ENCODE results near the gene PTGDR2.

The PTGDR2 gene

DNA sequence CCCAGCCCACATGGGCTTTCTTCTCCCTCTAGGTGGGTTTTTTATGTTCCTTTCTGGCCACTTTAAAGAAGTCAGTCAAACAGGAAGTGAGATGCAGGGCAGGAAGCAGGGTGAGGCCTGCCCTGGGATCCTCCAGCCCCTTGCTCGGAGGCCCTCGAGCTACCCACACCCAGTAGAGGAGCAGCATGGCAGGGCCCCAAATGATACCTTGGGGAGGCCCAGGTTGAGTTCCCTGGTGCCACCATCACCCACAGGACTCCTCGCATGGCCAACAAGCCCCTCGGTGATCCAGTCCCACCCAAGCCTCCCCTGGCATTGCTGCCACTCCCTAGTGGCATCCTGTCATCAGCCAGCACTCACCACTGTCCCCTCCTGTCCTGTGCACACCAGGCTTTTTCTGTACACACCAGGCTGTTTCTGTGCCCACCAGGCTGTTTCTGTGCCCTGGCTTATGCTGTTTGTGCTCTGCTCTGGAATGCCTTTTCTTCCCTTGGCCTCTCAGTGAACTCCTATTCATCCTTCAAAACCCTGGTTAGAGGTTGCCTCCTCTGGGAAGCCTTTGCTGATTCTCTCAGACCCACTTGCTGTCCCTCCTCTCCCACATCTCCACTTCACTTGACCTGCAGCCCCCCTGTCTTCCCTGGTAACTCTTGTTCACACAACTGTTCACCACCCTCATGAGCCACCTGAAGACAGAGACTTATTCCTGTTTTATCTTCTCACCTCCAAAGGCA is 3.1 kb upstream of the PTGDR2 start:
- DNase-seq (ENCODE audit: low read depth) = no peak

DNA sequence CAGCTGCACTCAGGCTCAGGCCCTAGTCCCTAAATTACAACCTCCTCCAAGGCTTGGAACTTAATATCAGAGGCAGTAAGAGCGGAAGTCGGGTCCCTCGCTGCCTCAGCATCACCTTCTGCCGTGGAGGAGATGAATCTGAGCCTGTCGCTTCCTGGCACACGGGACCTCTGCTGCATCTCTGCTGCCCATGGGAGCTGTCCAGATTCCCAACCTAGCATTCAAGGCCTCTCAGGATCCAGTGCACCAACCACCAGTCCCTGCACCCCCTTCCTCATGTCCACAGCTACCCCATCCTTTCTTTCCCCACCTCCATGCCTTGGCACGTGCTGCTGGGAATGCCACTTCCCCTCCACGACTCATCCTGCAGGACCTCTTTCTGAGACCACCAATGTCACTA is 2.5 kb upstream of the PTGDR2 start:
- DNase-seq (ENCODE audit: low read depth) = no peak

DNA sequence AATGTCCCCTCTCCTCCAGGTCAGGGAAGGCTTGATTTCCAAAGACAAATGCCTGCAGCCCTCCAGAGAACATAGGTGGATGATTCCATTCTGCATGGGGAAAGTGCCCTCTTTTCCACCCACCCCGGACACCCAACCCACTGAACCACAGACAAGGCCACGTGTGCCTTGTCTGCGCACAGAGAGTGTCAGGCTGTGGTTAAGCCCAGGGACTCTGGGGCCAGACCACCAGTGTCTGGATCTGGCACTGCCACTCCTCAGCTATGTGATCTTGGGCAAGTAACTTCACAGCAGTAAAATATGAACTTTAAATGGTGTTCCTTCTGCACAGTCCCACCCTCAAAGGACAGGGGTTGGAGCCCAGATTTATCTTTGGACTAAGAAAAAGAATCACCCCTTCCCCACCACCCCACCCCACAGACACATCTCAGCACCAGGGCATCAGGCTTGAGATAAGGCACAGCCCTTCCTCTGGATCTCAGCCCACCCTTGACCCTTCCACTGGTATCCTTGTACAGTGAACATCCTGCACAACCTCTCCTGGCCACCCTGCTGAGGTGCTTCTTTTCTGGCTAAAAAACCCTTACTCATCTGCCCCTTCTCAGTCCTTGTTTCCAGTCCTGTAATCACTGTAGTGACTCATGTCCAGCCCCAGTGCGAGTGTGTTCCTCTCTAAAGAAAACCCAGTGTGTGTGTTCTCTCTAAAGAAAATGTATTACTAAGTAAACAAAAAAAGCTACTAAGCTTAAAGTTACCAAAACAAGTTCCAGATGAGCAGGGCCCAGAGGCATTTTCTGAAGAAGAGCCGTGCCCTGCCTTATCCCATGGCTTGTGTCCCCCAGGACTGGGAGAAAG is 1.9 kb upstream of the PTGDR2 start:
- no peak for DNase-seq (ENCODE audit: low read depth)

DNA sequence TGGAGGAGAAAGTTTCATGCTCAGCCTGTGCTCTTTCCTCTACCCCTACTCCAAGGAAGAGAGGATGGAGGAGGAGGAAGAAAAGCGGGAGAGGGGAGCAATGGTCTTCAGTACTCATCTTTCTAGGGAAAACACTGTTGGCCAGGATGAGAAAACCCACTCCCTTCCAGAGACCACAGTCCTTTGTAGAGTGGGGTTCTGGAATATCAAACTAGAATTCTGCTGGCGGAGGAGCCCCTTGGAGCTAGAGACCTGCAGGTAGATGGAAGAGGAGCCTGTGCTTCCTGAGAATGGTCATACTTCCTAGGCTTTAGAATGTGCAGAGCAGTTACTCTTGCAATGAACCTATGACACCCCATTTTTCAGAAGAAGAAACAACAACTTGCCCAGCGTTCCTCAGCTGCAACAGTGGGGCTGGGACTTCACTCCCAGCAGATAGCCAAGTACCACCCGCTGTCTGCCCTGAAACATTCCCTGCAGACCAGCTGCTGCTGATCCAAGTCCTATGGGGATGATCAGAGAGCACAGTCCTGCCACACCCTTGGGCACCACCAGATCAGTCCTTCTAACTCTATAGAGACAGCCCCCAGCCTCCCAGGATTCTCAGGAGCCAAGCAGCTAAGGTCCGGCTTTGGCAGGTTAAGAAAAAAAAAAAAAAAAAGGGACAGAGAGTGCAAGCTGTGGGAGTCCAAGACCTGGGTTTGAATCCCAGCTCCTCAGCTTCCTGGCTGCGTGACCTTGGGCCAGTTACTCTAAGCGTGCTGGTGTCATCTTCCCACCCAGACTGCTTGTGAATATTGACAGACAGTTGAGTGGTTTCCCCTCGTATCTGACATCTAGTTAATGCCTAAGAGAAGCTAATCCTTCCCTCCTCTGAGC is 664 bp downstream of the PTGDR2 start:
- DNase-seq (ENCODE audit: low read depth) = no peak

DNA sequence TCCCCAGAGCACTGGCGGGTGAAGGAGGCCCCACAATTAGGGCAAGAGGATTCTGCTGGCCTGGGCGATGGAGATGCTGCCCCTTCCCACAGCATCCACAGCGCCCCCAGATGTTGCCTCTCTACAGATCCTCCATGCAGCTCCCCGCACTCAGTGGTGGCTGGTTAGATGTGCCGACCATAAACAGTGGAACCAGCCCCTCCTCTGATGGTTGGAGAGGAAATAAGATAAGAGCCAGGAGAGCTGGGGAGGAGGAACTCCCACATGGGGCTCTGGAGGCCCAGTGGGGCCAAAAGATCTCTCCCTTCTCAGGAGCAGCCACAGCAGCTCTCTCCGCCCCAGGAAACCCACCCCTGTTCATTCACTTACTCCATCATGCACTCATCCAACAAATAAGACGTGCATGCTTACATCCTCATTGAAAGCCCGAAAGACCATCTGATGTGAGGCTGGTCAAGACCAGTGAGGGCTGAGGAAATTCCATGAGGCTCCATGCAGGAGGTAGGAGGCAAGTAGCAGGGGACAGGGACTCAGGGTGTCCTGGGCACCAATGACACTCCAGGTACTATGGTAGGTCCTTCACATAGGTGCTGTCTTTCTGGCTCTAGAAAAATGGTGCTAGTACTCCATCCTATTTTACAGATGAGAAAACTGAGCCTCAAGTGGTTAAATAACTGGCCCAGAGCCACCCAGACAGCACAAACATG is 1.5 kb downstream of the PTGDR2 start:
- DNase-seq (ENCODE audit: low read depth) = no peak

DNA sequence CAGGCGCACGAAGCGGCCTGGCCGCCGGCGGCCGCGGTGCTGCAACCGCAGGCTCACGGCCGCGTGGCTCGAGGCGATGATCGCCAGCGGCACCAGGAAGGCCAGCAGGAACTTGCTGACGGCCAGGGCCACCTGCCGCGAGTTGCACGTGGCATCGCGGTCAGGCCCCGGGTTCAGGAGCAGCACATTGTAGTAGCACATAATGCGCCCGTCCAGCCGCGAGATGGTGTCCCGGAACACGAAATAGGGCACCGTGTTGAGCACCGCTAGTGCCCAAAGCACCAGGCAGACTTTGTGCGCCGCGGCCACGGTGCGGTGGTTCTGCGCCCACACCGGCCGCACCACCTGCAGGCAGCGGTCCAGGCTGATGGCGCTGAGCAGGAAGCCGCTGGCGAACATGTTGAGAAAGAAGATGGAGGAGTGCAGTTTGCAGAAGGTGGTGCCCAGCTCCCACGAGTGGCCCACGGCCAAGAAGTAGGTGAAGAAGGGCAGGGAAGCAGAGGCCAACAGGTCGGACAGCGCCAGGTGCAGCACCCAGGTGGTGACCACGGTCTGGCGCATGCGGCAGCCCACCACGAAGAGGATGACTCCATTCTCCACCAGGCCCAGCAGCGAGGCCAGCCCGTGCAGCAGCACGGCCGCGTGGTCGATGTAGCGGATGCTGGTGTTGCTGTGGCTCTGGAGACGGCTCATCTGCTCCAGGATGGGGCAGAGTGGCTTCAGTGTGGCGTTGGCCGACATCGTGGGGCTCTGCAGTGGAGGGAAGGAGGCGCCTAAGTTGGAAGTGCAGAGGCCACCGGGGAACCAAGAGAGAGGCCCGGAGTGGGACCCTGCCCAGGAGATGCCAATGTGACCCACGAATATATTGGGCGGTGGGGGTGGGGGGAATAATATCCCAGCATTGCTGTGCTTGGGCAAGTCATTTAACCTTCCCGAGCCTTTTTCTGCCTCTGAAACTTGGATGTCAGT is 2.5 kb downstream of the PTGDR2 start:
- no peak for DNase-seq (ENCODE audit: low read depth)

DNA sequence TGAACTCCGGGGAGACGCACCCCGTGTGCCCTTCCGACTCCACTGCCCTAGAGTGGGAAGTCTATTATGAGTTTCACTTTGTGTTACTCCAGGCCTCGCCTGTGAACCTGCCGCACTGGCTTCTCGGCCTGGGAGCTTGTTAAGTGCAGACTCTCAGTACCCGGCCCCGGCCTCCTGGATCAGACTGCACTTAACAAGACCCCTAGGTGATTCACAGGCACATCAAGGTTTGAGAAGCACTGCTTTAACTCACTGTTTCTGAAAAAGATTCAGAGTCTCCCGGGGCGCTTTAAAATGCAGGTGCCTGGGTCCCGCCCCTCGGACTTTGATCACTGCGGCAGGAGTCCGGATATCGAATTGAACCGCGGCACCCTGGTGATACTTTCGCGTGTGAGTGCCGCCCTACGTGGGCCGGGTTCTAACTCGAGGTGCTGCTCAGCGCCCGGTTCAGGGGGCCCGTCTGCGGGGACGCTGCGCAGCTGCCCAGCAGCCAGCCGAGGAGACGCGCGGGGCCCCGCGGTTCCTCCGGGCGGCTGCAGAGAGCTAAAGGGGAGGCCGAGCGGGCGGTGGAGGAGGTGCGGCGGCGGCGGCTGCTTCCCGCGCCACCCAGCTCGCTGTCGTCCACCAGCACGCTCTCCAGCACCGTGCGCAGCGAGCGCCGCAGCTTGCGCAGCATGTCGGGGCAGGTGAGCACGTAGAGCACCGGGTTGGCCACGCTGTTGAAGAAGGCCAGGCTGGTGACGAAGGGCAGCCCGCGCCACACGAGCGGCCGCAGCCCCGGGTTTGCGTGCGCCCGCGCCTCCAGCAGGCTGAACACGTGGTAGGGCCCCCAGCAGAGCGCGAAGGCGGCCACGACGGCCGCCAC is 3.4 kb downstream of the PTGDR2 start:
- no peak for DNase-seq (ENCODE audit: low read depth)

DNA sequence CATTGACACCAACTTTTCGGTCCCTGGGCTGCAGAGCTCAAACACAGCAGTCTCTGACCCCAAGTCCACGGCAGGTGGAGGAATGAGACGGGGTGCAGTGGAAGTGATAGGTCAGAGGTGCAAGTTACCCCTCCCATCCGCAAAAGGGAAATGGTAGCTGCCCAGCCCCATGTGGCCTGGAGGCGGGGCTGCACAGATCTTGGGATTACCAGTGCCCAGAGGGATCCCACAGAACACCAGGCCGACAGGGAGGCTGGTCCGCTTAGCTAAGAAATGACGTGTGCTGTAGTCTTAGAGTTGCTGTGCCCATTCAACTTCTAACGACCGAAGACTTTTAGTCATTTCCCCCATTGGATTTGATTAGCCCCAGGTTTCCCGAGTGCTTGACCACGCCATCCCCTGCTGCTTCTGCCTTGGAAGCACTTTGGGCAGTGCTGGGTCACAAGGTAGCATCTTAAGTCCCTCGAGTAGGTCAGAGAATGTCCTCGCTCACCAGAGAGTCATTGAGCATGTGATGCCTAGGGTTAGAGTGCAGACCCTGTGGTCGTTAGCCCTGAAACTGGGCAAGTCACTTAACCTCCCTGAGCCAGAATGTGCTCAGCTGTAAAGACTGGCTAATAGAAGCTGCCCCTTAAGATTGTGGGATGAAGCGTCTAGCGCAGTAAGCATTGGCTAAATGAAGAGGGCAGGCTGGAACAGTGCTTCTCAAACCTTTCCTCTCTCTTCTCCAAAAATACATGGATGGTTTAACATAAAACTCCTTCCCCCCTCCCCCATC is 4.2 kb downstream of the PTGDR2 start:
- no peak for DNase-seq (ENCODE audit: low read depth)

DNA sequence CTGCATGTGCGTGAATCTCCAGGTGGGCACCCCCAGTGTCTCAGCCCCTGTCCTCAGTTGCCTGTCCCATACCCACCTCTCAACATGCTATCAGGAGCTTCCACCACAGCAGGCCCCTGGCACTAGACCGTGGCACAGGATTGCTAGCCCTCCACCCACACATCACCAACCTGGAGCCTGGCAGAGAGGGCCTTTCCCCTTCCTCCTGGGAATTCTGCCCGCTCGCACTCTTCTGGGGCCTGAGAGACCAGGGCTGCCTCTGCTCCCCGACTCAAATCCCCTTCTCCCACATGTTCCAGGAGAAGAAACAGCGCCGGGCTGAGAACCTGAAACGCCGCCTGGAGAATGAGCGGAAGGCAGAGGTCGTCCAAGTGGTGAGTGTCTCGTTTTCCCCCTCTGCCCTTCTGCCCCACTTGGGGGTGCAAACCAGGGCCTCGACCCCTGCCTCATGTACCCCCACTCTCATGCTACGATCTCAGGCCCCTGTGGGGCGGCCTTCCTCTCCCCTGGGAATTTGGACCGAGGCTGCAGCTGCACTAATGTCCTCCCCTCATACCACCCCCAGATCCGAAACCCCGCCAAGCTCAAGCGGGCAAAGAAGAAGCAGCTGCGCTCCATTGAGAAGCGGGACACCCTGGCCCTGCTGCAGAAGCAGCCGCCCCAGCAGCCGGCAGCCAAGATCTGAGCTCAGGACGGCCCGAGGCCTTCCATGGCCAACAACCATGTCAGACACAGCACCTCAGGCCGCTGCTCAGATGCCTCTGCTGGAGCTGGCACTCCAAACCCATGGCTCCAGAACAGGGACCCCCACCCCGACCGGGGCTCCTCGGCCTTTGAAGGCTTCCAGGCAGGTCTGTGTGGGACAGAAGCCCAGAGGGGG is 5.9 kb downstream of the PTGDR2 start:
- no peak for DNase-seq (ENCODE audit: low read depth)

DNA sequence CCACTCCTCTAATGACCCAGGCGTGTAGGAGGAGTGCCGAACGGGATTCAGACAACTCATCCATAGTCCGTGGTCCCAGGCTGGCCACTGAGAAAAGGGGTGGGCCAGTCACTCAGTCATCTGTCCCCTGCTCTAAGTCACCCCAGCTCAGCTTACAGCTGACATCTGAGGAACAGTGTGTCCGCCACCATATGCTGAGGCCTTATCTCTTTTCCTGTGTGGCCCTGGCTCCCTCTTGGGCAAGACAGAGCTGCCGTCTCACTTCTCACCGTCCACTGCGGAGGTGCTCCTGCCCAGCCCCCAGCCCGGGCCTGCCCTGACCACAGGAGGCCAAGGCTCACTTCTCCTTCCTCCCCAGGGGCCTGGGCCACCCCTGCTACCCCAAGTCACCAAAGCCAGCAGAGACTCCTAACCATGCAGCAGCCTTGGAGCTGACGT is 7.0 kb downstream of the PTGDR2 start:
- DNase-seq (ENCODE audit: low read depth) = no peak

DNA sequence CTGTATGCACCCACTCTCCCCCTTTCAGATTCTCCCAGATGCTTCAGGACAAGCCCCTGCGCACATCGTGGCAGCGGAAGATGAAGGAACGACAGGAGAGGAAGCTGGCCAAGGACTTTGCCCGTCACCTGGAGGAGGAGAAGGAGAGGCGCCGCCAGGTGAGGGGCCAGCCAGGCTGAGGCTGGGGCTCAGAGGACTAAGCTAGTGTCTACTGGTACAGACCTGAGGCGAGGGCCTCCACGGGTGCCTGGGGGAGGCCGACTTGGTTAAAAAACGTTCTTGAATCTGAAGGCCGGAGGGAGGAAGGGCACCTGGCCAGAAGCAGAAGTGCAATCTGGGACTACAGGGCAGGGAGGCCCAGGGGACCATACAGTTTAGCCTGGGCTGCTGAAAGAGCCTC is 7.9 kb downstream of the PTGDR2 start:
- no peak for DNase-seq (ENCODE audit: low read depth)

DNA sequence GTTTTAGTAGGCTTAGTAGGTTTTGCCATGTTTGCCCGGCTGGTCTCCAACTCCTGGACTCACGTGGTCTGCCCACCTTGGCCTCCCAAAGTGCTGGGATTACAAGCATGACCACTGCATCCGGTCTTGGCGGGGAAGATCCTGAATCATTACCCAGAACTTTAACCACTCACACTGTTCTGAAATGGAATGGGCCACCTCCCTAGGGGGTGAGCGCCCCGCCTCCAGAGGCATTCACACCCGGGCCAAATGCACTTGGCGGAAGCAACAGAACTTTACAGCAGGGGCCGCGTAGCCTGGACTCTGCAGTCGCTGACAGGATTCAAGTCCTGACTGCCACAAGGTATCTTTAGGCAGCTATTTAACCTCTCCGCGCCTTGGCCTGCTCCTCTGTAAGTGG is 8.5 kb downstream of the PTGDR2 start:
- DNase-seq (ENCODE audit: low read depth) = no peak

DNA sequence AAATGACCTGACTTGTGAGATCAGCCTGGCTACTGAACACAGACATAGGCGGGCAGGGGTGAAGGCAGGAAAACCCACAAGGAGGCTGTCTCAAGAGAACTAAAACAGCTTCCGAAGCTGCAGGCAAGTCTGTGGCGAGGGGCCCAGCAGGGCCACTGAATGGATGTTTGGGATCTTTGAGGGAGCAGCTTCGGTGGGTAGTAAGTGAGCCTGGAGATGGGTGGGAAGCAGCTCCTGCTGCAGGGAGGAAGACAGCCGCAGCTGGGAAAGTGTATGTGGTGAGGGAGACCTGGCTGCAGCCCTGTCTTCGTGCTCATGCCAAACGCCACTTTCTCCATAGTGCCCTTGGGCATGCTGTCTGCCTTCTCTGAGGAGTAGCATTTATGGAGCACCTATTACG is 10.4 kb downstream of the PTGDR2 start:
- no peak for DNase-seq (ENCODE audit: low read depth)

DNA sequence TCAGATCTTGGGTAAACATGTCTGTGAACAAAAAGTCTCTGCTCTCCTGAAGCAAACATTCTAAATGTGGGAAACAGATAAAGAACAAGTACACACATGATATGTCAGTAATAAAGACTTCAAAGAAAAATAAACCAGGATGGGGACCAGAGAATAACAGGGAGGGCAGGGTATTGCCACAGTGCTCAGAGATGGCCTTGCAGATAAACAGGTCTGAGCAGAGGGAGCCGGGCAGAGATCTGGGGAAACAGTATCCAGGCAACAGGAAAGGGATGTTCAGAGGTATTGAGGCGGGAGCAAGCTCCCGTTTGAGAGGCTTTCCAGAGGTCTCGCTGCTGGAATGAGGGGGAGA is 10.9 kb downstream of the PTGDR2 start:
- DNase-seq (ENCODE audit: low read depth) = no peak

DNA sequence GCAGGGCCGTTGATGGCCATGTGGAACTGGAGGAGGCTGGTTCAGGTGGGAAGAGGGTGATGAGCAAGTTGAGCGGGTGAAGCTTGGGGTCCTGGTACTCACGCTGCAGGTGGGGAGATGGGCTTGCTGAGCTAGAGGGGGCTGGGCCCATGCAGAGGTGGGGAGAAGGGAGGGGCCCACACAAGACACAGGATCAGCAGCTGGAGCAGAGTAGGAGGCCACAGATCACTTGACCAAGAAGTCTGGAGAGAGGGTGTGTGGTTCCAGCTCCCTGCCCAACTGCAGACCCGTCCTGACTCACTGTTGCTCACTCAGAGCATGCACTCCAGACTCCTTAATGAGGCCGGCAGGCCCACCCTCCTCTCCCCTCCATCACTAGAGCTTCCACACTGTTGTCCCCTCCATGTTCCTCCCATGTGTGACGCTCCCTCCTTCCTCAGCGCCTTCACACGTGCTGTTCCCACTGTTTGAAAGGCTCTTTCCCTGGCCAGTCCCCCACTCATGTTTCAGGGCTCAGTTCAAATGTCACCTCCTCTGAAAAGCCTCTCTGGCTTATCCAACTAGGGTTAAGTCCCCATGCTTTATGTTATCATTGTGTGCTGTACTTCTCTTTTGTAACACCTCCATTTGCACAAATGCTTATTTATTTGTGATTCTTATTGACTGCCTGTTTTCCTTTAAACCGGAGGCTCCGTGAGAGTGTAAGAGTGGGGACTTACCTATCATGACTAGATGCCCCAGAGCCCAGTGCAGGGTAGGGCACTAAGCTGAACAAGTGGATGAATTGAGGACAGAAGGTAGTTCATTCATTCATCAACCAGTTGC is 11.5 kb downstream of the PTGDR2 start:
- DNase-seq (ENCODE audit: low read depth) = no peak

DNA sequence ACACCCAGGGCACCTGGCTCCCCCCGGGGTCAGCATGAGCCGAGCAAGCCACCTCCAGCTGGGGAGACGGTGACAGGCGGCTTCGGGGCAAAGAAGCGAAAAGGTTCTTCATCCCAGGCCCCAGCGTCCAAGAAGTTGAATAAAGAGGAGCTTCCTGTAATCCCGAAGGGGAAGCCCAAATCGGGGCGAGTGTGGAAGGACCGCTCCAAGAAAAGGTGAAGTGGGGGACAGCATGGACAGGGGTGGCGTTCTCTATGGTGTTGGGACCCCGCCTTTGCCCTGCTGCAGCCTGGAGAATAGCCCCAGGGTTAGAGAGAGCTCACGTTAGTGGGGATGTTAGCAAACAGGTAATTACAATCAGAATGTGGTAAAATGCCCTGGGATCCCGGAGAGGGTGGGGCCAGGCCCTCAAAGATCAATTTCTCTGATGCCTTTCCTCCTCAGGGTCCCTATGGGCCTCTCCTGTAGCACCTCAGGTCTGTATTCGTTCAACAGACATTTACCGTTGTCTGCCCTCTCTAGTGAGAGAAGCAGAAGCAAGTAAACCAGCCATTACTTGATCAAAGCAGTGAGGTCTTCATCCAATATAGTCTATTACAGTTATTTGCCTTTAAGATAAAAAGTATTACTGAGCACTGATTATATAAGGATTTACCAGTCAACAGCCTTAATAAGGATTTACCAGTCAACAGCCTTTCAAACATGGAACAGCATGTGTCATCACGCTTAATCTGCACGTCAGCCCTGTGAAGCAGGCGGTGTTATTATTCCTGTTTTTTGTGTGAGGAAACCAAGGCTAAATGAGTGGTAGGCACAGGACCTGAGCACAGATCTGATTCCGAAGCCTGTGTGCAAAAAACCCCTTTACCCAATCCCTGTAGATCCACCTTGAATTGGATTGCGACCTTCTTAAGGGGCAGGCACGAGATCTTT is 12.8 kb downstream of the PTGDR2 start:
- no peak for DNase-seq (ENCODE audit: low read depth)

Measured in stimulated activated CD8-positive, alpha-beta memory T cell treated with anti-CD3 and anti-CD28 coated beads, Interleukin-15, amount 100 ng/mL, for 24 hours (primary cell).